Activated CD4-positive, alpha-beta memory T cell treated with anti-CD3 and anti-CD28 coated beads, Interleukin-2, amount 10 ng/mL, durations not matched to agents 7 days and 5 days (primary cell): ENCODE results near the gene SYTL3. TPM values are rescaled to one million over a fixed set of nuclear protein-coding genes. Genes with fewer than 3 reads are reported as not detected.

ENCODE experiments used
- CTCF ChIA-PET: fragments of 350-600 bp; sonication (Branson Sonifier 250); formaldehyde crosslinking; loops from one replicate; lab custom pipeline; 2021; ENCODE audit warnings: antibody characterized with exemption, inconsistent platforms; lab: Charles Lee
- POLR2A ChIA-PET: fragments of 350-600 bp; sonication (Branson Sonifier 250); formaldehyde crosslinking; loops from one replicate; lab custom pipeline; 2021; ENCODE audit warnings: antibody characterized with exemption; lab: Charles Lee
- DNase-seq: peaks from one replicate; pipeline ENCODE4 v3.0.0-alpha.2; 2020
- H3K27ac Mint-ChIP-seq: one replicate; pipeline ENCODE4 v1.8.0; 2021; ENCODE audit warnings: mild to moderate bottlenecking, mixed read lengths
- H3K27me3 Mint-ChIP-seq: one replicate; pipeline ENCODE4 v1.8.0; 2021; ENCODE audit warnings: mixed read lengths
- H3K36me3 Mint-ChIP-seq: one replicate; pipeline ENCODE4 v1.8.0; 2021; ENCODE audit warnings: low read depth, mixed read lengths
- H3K4me1 Mint-ChIP-seq: one replicate; pipeline ENCODE4 v1.8.0; 2021; ENCODE audit warnings: mixed read lengths
- H3K4me3 Mint-ChIP-seq: one replicate; pipeline ENCODE4 v1.8.0; 2021; ENCODE audit warnings: mild to moderate bottlenecking, mixed read lengths
- H3K9me3 Mint-ChIP-seq: one replicate; pipeline ENCODE4 v1.8.0; 2021; ENCODE audit warnings: mixed read lengths
- total RNA-seq, 2 experiments: library from RNA; stranded (reverse); gene quantifications; one replicate each; pipeline ENCODE4 v1.2.3, GENCODE V29; 2021

The SYTL3 gene
- total RNA-seq, 2 experiments from 2014 or later, result 133 to 135 TPM

DNA sequence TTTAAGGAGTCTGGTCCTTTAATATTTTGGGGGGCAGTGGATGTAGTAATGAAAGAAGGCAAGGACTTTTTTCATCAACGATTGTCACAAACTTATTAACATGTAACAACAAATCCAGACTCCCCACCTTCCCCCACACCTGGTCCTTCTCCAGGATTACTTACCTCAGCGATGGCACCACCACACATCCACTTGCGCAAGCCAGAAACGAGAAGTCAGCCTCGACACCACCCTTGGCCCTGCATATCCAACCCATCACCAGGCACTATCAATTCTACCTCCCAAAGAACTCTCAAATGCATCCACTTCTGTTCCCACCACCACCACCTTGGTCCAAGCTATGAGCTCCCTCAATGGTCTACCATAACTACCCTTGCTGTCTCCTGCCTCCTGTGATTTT, 162.8 kb downstream of the SYTL3 start:
- H3K9me3 Mint-ChIP-seq, result no peaks in the 10 kb centered on the region

DNA sequence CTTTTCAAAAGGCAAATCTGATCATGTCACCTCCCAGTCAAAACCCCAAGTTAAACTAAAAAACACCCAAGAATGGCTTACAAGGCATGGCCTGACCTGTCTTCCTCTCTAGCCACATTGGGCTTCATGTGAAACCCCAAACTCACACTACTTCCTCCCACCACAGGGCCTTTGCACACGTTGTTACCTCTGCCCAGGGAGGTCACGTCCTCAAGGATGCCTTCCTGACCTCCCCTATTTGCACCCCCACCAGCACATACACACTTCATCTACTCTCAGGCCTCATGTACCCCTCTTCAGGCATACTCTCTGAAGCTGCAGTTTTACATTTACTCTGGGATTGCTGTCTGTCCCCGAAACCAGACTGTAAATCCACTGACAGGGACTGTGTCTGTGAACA, 163.2 kb downstream of the SYTL3 start:
- peak overlapping the region; percentile 75 for H3K27ac Mint-ChIP-seq
- H3K27me3 Mint-ChIP-seq, result no peaks in the 10 kb centered on the region
- ChIA-PET CTCF (interaction anchor here (1.1 to 3.2 kb wide), 6 partner anchors 9 to 94 kb away, joined by 3 to 8 read pairs (median 5); no protein-coding TSS in a partner anchor), POLR2A (interaction anchor here (1.2 to 5.2 kb wide), 9 partner anchors 7 to 229 kb away, joined by 3 to 50 read pairs (median 14); no protein-coding TSS in a partner anchor)
- peak overlapping the region; percentile 57 for H3K4me3 Mint-ChIP-seq
- peaks cover 95% of the 10 kb centered on the region for H3K36me3 Mint-ChIP-seq
- H3K9me3 Mint-ChIP-seq, result no peaks in the 10 kb centered on the region
- peak; percentile 46 for DNase-seq
- peaks cover 82% of the 10 kb centered on the region for H3K4me1 Mint-ChIP-seq

More for the DNA sequence above, 162.8 kb downstream of the SYTL3 start:
- H3K27me3 Mint-ChIP-seq, result no peaks in the 10 kb centered on the region
- peak overlapping the region; percentile 75 for H3K27ac Mint-ChIP-seq
- CTCF ChIA-PET, result interaction anchor here (1.0 to 3.2 kb wide), 6 partner anchors 9 to 94 kb away, joined by 3 to 8 read pairs (median 4); no protein-coding TSS in a partner anchor
- no peak for DNase-seq
- H3K4me1 Mint-ChIP-seq, result peaks cover 86% of the 10 kb centered on the region
- peaks cover 95% of the 10 kb centered on the region for H3K36me3 Mint-ChIP-seq
- peak overlapping the region; percentile 57 for H3K4me3 Mint-ChIP-seq
- POLR2A ChIA-PET, result interaction anchor here (0.8 to 5.2 kb wide), 9 partner anchors 9 to 229 kb away, joined by 3 to 50 read pairs (median 14); no protein-coding TSS in a partner anchor

Other genes with a start within 250 kb of the SYTL3 start
- gene TMEM181, start 90.0 kb upstream of the SYTL3 start, total RNA-seq, result 10 to 100 TPM; 20.2 to 20.5 TPM
- 100 to 1,000 TPM; 130 to 133 TPM for gene DYNLT1, start 5.3 kb upstream of the SYTL3 start, total RNA-seq
- 100 to 1,000 TPM; 225 to 228 TPM for gene EZR, start 169.3 kb downstream of the SYTL3 start, total RNA-seq